SK-N-MC (cell line): ENCODE measurements around the gene PDSS2.

Experiments used
- EZH2 ChIP-seq: fragments of 200-600 bp; sonication (generic); IDR thresholded peaks from one replicate; pipeline ENCODE4 v1.6.1; 2017; ENCODE audit warnings: antibody characterized with exemption
- POLR2AphosphoS5 ChIP-seq: IDR thresholded peaks from 2 replicates; pipeline ENCODE4 v1.6.1; 2012; ENCODE audit warnings: mild to moderate bottlenecking, low read depth, low read length, borderline replicate concordance

GRCh38 chr6:107280791-107281190 lies 178.6 kb downstream of the PDSS2 start:
- TF ChIP-seq EZH2 (no peak), POLR2AphosphoS5 (no peak)
